ENCODE data around the gene NRP2.

GRCh38 chr2:205733648-205734047 lies 51.3 kb downstream of the NRP2 start:
- no peak for TF ChIP-seq BACH2 (CRISPR knock-in tag; IDR thresholded peaks at IDR 0.05; ENCODE audit: borderline replicate concordance)
- TF ChIP-seq ZNF565 (CRISPR knock-in tag; conservative IDR thresholded peaks at IDR 0.05; ENCODE audit: low read depth), result no peak
- no peak for TF ChIP-seq ZFP3 (CRISPR knock-in tag; IDR thresholded peaks at IDR 0.05)
- TF ChIP-seq, protein P1, sequence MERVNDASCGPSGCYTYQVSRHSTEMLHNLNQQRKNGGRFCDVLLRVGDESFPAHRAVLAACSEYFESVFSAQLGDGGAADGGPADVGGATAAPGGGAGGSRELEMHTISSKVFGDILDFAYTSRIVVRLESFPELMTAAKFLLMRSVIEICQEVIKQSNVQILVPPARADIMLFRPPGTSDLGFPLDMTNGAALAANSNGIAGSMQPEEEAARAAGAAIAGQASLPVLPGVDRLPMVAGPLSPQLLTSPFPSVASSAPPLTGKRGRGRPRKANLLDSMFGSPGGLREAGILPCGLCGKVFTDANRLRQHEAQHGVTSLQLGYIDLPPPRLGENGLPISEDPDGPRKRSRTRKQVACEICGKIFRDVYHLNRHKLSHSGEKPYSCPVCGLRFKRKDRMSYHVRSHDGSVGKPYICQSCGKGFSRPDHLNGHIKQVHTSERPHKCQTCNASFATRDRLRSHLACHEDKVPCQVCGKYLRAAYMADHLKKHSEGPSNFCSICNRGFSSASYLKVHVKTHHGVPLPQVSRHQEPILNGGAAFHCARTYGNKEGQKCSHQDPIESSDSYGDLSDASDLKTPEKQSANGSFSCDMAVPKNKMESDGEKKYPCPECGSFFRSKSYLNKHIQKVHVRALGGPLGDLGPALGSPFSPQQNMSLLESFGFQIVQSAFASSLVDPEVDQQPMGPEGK (CRISPR knock-in tag; IDR thresholded peaks at IDR 0.05; ENCODE audit: borderline replicate concordance), result no peak
- no peak for TF ChIP-seq PPARA (CRISPR knock-in tag; IDR thresholded peaks at IDR 0.05; ENCODE audit: borderline replicate concordance)
- no peak for TF ChIP-seq ZNF70 (CRISPR knock-in tag; IDR thresholded peaks at IDR 0.05)
- TF ChIP-seq RARB (CRISPR knock-in tag; IDR thresholded peaks at IDR 0.05), result no peak
- TF ChIP-seq ZFP30 (CRISPR knock-in tag; IDR thresholded peaks at IDR 0.05), result no peak
- TF ChIP-seq TCF4 (CRISPR knock-in tag; IDR thresholded peaks at IDR 0.05; ENCODE audit: borderline replicate concordance), result no peak
- TF ChIP-seq, protein P2, sequence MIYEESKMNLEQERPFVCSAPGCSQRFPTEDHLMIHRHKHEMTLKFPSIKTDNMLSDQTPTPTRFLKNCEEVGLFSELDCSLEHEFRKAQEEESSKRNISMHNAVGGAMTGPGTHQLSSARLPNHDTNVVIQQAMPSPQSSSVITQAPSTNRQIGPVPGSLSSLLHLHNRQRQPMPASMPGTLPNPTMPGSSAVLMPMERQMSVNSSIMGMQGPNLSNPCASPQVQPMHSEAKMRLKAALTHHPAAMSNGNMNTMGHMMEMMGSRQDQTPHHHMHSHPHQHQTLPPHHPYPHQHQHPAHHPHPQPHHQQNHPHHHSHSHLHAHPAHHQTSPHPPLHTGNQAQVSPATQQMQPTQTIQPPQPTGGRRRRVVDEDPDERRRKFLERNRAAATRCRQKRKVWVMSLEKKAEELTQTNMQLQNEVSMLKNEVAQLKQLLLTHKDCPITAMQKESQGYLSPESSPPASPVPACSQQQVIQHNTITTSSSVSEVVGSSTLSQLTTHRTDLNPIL (CRISPR knock-in tag; IDR thresholded peaks at IDR 0.05; ENCODE audit: low read depth), result no peak
- TF ChIP-seq ARNTL (CRISPR knock-in tag; IDR thresholded peaks at IDR 0.05; ENCODE audit: borderline replicate concordance, low read depth), result no peak
- TF ChIP-seq ISL1 (CRISPR knock-in tag; IDR thresholded peaks at IDR 0.05), result no peak
- TF ChIP-seq ZC3H10 (CRISPR knock-in tag; IDR thresholded peaks at IDR 0.05), result no peak
